ENCODE measurements around the gene RBP3. TPM values are rescaled to one million over a fixed set of nuclear protein-coding genes. Genes with fewer than 3 reads are reported as not detected.

RBP3 gene
- polyA plus RNA-seq, 3 donors: not detected

DNA sequence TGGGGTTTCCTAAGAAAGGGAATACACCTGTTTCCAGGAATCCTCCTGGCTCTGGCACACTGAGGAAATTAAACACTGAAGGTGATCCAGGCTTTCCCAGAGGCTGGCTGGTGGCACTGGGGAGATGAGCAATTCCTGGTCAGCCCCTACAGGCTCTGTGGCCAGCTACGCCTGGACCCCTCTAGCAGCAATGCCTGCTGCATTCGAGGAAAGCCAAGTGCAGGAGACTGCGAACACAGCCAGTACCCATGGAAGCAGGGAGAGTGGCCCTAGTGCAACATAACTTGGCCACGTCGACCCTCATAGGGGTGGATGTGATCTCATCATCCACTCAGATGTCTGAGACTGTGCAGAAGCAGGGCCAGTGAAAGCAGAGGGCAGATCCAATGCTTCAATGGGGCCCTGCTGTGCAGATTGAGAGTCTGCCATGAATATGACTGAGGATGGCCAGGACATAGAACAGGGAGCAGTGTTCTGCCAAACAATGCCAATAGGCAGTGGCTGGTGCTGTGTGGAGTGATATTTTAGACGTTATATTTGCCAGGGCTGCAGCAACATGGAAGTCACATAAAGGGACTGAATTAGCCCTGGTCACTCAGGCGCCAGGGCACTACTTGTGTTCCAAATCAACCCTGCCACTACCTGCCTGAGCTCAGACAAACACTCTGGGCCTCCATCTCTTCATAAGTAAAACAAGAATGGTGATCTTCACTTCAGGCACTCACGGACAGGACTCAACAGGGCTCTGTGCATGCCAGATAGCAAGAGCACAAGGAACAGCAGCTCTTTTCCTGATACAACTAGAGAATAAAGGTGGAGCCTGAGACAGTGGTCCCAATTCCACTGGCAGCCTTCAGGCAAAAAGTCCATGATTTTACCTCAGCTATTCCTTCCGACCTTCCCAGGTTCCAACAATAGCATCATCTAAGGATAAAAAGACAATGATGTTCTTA is 33.5 kb downstream of the RBP3 start:
- peak overlapping the region in 1 of 2 donors; percentile 43 for H3K4me3 Mint-ChIP-seq
- 88% methylated on average over 6 of the region's 9 CpGs for WGBS (ENCODE audit: insufficient coverage)
- Histone ChIP-seq H3K36me3 (replicated peaks in 1 of 2; ENCODE audit: control insufficient read depth in 1 of 2, insufficient read depth in 2 of 2, low read length in 2 of 2) (no peaks in the 10 kb centered on the region), H2AFZ (ENCODE audit: insufficient read depth, low read depth, low read length, poor library complexity, severe bottlenecking) (no peak overlapping the region), H3K27ac (ENCODE audit: low read depth in 1 of 2, low read length in 2 of 2) (no peak overlapping the region), H3K79me2 (ENCODE audit: insufficient read depth, low read length) (no peaks in the 10 kb centered on the region), H3K4me3 (replicated peaks in 1 of 3; ENCODE audit: low read depth in 2 of 3, low read length in 3 of 3) (no peak overlapping the region), H3K27me3 (ENCODE audit: control insufficient read depth in 2 of 2, insufficient read depth in 2 of 2, low read length in 2 of 2) (peaks cover 6 to 13% of the 10 kb centered on the region in 2 donors), H4K20me1 (ENCODE audit: insufficient read depth, low read length) (no peaks in the 10 kb centered on the region), H3K9ac (ENCODE audit: insufficient read depth, low read length, poor library complexity, severe bottlenecking) (no peak overlapping the region), H3K9me3 (replicated peaks in 1 of 2; ENCODE audit: control insufficient read depth in 1 of 2, insufficient read depth in 1 of 2, low read length in 2 of 2) (no peaks in the 10 kb centered on the region), H3K4me2 (replicated peaks; ENCODE audit: extremely low read depth, low read length, poor library complexity, severe bottlenecking) (no peak overlapping the region), H3K4me1 (ENCODE audit: control insufficient read depth in 1 of 2, insufficient read depth in 2 of 2, low read length in 2 of 2) (peaks cover 9 to 21% of the 10 kb centered on the region in 2 donors)
- intact Hi-C loops (cut with micrococcal nuclease): no loop called here
- H3K27me3 Mint-ChIP-seq (ENCODE audit: low read depth in 3 of 3): peaks cover 30 to 41% (median 39%) of the 10 kb centered on the region in 3 donors
- no peak overlapping the region for H3K27ac Mint-ChIP-seq
- peaks cover 22% of the 10 kb centered on the region for H3K4me1 Mint-ChIP-seq
- peaks cover 0 to 7% (median 2%) of the 10 kb centered on the region in 7 donors for H3K9me3 Mint-ChIP-seq
- DNase-seq: no peak
- peaks cover 4 to 5% of the 10 kb centered on the region in 2 donors for H3K36me3 Mint-ChIP-seq
- TF ChIP-seq, protein P1, sequence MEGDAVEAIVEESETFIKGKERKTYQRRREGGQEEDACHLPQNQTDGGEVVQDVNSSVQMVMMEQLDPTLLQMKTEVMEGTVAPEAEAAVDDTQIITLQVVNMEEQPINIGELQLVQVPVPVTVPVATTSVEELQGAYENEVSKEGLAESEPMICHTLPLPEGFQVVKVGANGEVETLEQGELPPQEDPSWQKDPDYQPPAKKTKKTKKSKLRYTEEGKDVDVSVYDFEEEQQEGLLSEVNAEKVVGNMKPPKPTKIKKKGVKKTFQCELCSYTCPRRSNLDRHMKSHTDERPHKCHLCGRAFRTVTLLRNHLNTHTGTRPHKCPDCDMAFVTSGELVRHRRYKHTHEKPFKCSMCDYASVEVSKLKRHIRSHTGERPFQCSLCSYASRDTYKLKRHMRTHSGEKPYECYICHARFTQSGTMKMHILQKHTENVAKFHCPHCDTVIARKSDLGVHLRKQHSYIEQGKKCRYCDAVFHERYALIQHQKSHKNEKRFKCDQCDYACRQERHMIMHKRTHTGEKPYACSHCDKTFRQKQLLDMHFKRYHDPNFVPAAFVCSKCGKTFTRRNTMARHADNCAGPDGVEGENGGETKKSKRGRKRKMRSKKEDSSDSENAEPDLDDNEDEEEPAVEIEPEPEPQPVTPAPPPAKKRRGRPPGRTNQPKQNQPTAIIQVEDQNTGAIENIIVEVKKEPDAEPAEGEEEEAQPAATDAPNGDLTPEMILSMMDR (IDR thresholded peaks at IDR 0.05): no peak

DNA sequence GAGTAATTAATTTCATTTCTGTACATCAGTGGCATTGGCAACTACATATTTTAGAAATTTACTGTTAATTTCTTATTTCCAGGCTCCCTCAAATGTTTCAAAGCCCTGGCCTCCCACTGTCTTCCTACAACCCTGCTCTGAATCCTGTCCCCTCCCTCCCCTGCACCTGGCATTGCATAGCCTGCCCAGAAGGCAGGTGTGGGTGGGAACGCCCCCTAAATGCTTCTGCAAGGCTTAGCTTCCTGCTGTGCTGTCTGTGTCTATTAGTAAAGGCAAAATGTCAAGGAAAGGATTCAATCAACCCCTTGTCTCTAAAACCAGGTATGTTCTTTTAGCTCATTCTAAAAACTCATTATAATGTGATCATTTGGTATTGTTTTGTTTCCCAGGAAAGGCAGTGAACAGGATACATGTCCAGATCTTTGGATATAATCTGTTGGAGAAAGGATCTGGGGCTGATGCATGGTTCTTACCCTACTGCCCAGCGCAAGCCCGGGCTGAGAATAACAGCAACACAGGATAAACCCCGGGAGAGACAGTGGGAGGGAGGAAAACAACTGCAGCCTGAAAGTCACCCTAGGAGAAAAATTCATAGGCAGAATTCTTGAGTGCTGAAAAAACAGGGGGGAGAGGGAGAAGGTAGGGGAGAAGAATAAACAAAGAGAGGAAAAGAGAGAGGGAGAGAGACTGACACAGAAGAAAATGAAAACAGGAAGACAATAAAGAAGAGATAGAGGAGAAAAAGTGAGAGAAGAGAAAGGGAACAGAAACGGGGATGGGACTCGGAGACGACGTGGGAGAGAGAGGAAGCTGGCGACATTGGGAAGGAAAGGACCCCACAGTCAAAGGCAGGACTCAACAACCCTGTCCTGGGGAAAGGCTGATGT is 35.3 kb downstream of the RBP3 start:
- H3K79me2 ChIP-seq (ENCODE audit: insufficient read depth, low read length): no peaks in the 10 kb centered on the region
- no peak overlapping the region for H3K27ac ChIP-seq (ENCODE audit: low read depth in 1 of 2, low read length in 2 of 2)
- WGBS (ENCODE audit: insufficient coverage): 0% methylated on average over 5 of the region's 9 CpGs
- H3K4me3 ChIP-seq (replicated peaks in 1 of 3; ENCODE audit: low read depth in 2 of 3, low read length in 3 of 3): peak overlapping the region; percentile 62 to 89 (median 71)
- peak overlapping the region; percentile 81 for H3K4me2 ChIP-seq (replicated peaks; ENCODE audit: extremely low read depth, low read length, poor library complexity, severe bottlenecking)
- peaks cover 5 to 6% of the 10 kb centered on the region in 2 donors for H3K36me3 Mint-ChIP-seq
- peak overlapping the region; percentile 74 for H3K9ac ChIP-seq (ENCODE audit: insufficient read depth, low read length, poor library complexity, severe bottlenecking)
- H3K9me3 ChIP-seq (replicated peaks in 1 of 2; ENCODE audit: control insufficient read depth in 1 of 2, insufficient read depth in 1 of 2, low read length in 2 of 2): peaks cover 0 to 5% of the 10 kb centered on the region in 2 donors
- peaks cover 22% of the 10 kb centered on the region for H3K4me1 Mint-ChIP-seq
- H2AFZ ChIP-seq (ENCODE audit: insufficient read depth, low read depth, low read length, poor library complexity, severe bottlenecking): peak overlapping the region; percentile 90
- H3K27me3 Mint-ChIP-seq (ENCODE audit: low read depth in 3 of 3): peaks cover 16 to 35% (median 27%) of the 10 kb centered on the region in 3 donors
- intact Hi-C loops (cut with micrococcal nuclease): no loop called here
- no peaks in the 10 kb centered on the region for H4K20me1 ChIP-seq (ENCODE audit: insufficient read depth, low read length)
- H3K27ac Mint-ChIP-seq: peak overlapping the region in 1 of 7 donors; percentile 63
- peaks cover 7 to 18% (median 8%) of the 10 kb centered on the region in 7 donors for H3K9me3 Mint-ChIP-seq
- peak overlapping the region; percentile 83 to 92 for H3K4me3 Mint-ChIP-seq
- H3K36me3 ChIP-seq (replicated peaks in 1 of 2; ENCODE audit: control insufficient read depth in 1 of 2, insufficient read depth in 2 of 2, low read length in 2 of 2): no peaks in the 10 kb centered on the region
- H3K27me3 ChIP-seq (ENCODE audit: control insufficient read depth in 2 of 2, insufficient read depth in 2 of 2, low read length in 2 of 2): peaks cover 0 to 3% of the 10 kb centered on the region in 2 donors
- no peak for DNase-seq
- peaks cover 9 to 21% of the 10 kb centered on the region in 2 donors for H3K4me1 ChIP-seq (ENCODE audit: control insufficient read depth in 1 of 2, insufficient read depth in 2 of 2, low read length in 2 of 2)
- TF ChIP-seq, protein P1 (IDR thresholded peaks at IDR 0.05): no peak
